Measurements from ENCODE around the gene ZNF513. TPM values are rescaled to one million over a fixed set of nuclear protein-coding genes. Genes with fewer than 3 reads are reported as not detected.

ZNF513 gene
- polyA plus RNA-seq (2013): 15.8 and 16.6 TPM in 2 replicates

GRCh38 chr2:27380626-27381545, at the start of gene ZNF513:
Gene ZNF513 (minus strand): TSS chr2:27380734. CDS start chr2:27380526, 208 bp downstream.
- peak within 1 kb of the TSS; percentile 100 for H4K8ac ChIP-seq (ENCODE audit: low read depth, low read length)
- peaks cover 7% of the 10 kb centered on the region for H3K79me2 ChIP-seq (ENCODE audit: control insufficient read depth, insufficient read depth, low read length, poor library complexity)
- H4K12ac ChIP-seq (ENCODE audit: low read depth, low read length): peak within 1 kb of the TSS; percentile 97
- peaks cover 60 to 65% of the 10 kb centered on the region in 2 experiments for H3K36me3 ChIP-seq (ENCODE audit: control insufficient read depth in 1 of 2, insufficient read depth in 2 of 2, low read length in 2 of 2)
- peak within 1 kb of the TSS; percentile 83 for H3K4me2 ChIP-seq (ENCODE audit: low read length)
- peak within 1 kb of the TSS; percentile 96 for H3K27ac ChIP-seq (ENCODE audit: low read depth, low read length)
- peak within 1 kb of the TSS; percentile 19 for H2BK12ac ChIP-seq (ENCODE audit: low read length)
- DNase-seq: peak; percentile 91 to 93
- H2BK120ac ChIP-seq (ENCODE audit: insufficient read depth, low read length, poor library complexity): peak within 1 kb of the TSS; percentile 90
- H3K27me3 ChIP-seq (ENCODE audit: insufficient read depth, low read length): no peaks in the 10 kb centered on the region
- H3K9me3 ChIP-seq (ENCODE audit: insufficient read depth, low read depth, low read length): no peaks in the 10 kb centered on the region
- H3K4me3 ChIP-seq (ENCODE audit: low read depth, low read length): peak within 1 kb of the TSS; percentile 83
- H3K23ac ChIP-seq (ENCODE audit: low read length): no peak within 1 kb of the TSS
- peak within 1 kb of the TSS; percentile 92 for H4K91ac ChIP-seq (ENCODE audit: low read depth, low read length)
- H2BK5ac ChIP-seq (ENCODE audit: low read depth, low read length, poor library complexity): peak within 1 kb of the TSS; percentile 80
- H2AK5ac ChIP-seq (ENCODE audit: low read length): peak within 1 kb of the TSS; percentile 88
- peak within 1 kb of the TSS; percentile 93 for H3K18ac ChIP-seq (ENCODE audit: low read length)
- peaks cover 12% of the 10 kb centered on the region for H3K79me1 ChIP-seq (ENCODE audit: low read length)
- peak within 1 kb of the TSS; percentile 93 for H3K4ac ChIP-seq (ENCODE audit: low read depth, low read length)
- peak within 1 kb of the TSS; percentile 95 for H3K9ac ChIP-seq (ENCODE audit: low read length)
- H2AFZ ChIP-seq (ENCODE audit: insufficient read depth, low read length, poor library complexity): peak within 1 kb of the TSS; percentile 71
- peaks cover 8% of the 10 kb centered on the region in 2 experiments for H3K4me1 ChIP-seq (ENCODE audit: control insufficient read depth in 1 of 2, insufficient read depth in 2 of 2, low read length in 2 of 2)
- WGBS (ENCODE audit: extremely low coverage, insufficient coverage, insufficient read length): no CpG with 5 or more reads among the region's 67 CpGs
- peak within 1 kb of the TSS; percentile 94 for H3K14ac ChIP-seq (ENCODE audit: low read length)

DNA sequence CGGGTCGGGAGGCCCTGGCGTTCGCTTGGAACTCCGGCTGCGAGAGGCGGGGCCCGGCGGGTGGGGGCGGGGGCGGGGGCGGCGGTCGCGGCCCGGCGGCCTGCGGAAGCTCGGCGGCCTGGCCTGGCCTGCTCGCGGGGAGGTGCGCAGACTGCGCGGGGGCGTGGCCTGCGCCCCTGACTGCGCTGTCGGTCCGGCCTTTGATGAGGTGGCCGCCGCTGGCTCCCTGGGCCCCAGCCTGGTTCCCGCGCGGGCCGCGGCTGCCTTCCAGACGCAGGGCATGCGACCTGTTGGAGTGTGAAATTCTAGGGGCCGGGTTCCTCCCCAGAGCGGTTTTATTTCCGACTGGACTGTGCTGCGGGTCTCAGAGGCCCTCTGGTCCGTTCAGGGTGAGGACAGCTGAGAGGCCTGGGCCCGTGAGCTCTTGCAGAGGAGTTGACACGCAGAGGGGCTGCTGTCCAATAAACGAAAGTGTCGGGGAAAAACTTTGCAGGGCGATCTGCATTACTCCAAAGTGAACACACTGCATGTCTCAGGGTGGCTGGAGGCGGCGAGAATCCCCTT, 48.5 kb upstream of the ZNF513 start:
- Histone ChIP-seq H4K8ac (ENCODE audit: low read depth, low read length) (peak overlapping the region; percentile 77), H2BK12ac (ENCODE audit: low read length) (no peak overlapping the region), H3K4ac (ENCODE audit: low read depth, low read length) (peak overlapping the region; percentile 95), H3K79me1 (ENCODE audit: low read length) (peaks cover 7% of the 10 kb centered on the region), H2BK5ac (ENCODE audit: low read depth, low read length, poor library complexity) (peak overlapping the region; percentile 95), H2AK5ac (ENCODE audit: low read length) (no peak overlapping the region), H4K91ac (ENCODE audit: low read depth, low read length) (peak overlapping the region; percentile 98), H3K79me2 (ENCODE audit: control insufficient read depth, insufficient read depth, low read length, poor library complexity) (peaks cover 20% of the 10 kb centered on the region), H3K4me2 (ENCODE audit: low read length) (peak overlapping the region; percentile 83), H3K18ac (ENCODE audit: low read length) (peak overlapping the region; percentile 96), H2AFZ (ENCODE audit: insufficient read depth, low read length, poor library complexity) (peak overlapping the region; percentile 80), H3K36me3 (ENCODE audit: control insufficient read depth in 1 of 2, insufficient read depth in 2 of 2, low read length in 2 of 2) (peaks cover 9 to 12% of the 10 kb centered on the region in 2 experiments), H3K9ac (ENCODE audit: low read length) (peak overlapping the region; percentile 94), H3K27ac (ENCODE audit: low read depth, low read length) (peak overlapping the region; percentile 93), H3K9me3 (ENCODE audit: insufficient read depth, low read depth, low read length) (peaks cover 2% of the 10 kb centered on the region), H3K23ac (ENCODE audit: low read length) (no peak overlapping the region), H3K4me3 (ENCODE audit: low read depth, low read length) (peak overlapping the region; percentile 92), H3K27me3 (ENCODE audit: insufficient read depth, low read length) (no peaks in the 10 kb centered on the region), H3K14ac (ENCODE audit: low read length) (peak overlapping the region; percentile 81), H3K4me1 (ENCODE audit: control insufficient read depth in 1 of 2, insufficient read depth in 2 of 2, low read length in 2 of 2) (peaks cover 3% of the 10 kb centered on the region in 2 experiments), H2BK120ac (ENCODE audit: insufficient read depth, low read length, poor library complexity) (peak overlapping the region; percentile 98), H4K12ac (ENCODE audit: low read depth, low read length) (peak overlapping the region; percentile 73)
- no CpG with 5 or more reads among the region's 51 CpGs for WGBS (ENCODE audit: extremely low coverage, insufficient coverage, insufficient read length)
- DNase-seq: peak; percentile 81 to 89

GRCh38 chr2:27428213-27428977, 47.9 kb upstream of the ZNF513 start, which contains the start of gene NRBP1:
Gene NRBP1 (plus strand): TSS chr2:27428631. CDS start chr2:27433274, 4,643 bp downstream.
- Histone ChIP-seq H3K18ac (ENCODE audit: low read length) (peak within 1 kb of the TSS; percentile 96), H2BK5ac (ENCODE audit: low read depth, low read length, poor library complexity) (peak within 1 kb of the TSS; percentile 95), H3K14ac (ENCODE audit: low read length) (peak within 1 kb of the TSS; percentile 90), H4K8ac (ENCODE audit: low read depth, low read length) (peak within 1 kb of the TSS; percentile 96), H3K27ac (ENCODE audit: low read depth, low read length) (peak within 1 kb of the TSS; percentile 93), H2BK120ac (ENCODE audit: insufficient read depth, low read length, poor library complexity) (peak within 1 kb of the TSS; percentile 98), H2BK12ac (ENCODE audit: low read length) (peak within 1 kb of the TSS; percentile 30), H3K9me3 (ENCODE audit: insufficient read depth, low read depth, low read length) (no peaks in the 10 kb centered on the region), H3K23ac (ENCODE audit: low read length) (no peak within 1 kb of the TSS), H3K9ac (ENCODE audit: low read length) (peak within 1 kb of the TSS; percentile 94), H3K4me2 (ENCODE audit: low read length) (peak within 1 kb of the TSS; percentile 83), H2AK5ac (ENCODE audit: low read length) (peak within 1 kb of the TSS; percentile 76), H3K79me2 (ENCODE audit: control insufficient read depth, insufficient read depth, low read length, poor library complexity) (peaks cover 20% of the 10 kb centered on the region), H3K27me3 (ENCODE audit: insufficient read depth, low read length) (no peaks in the 10 kb centered on the region), H3K4ac (ENCODE audit: low read depth, low read length) (peak within 1 kb of the TSS; percentile 95), H4K12ac (ENCODE audit: low read depth, low read length) (peak within 1 kb of the TSS; percentile 97), H3K79me1 (ENCODE audit: low read length) (peaks cover 7% of the 10 kb centered on the region), H2AFZ (ENCODE audit: insufficient read depth, low read length, poor library complexity) (peak within 1 kb of the TSS; percentile 100), H4K91ac (ENCODE audit: low read depth, low read length) (peak within 1 kb of the TSS; percentile 98), H3K36me3 (ENCODE audit: control insufficient read depth in 1 of 2, insufficient read depth in 2 of 2, low read length in 2 of 2) (peaks cover 7% of the 10 kb centered on the region in 2 experiments), H3K4me3 (ENCODE audit: low read depth, low read length) (peak within 1 kb of the TSS; percentile 92), H3K4me1 (ENCODE audit: control insufficient read depth in 1 of 2, insufficient read depth in 2 of 2, low read length in 2 of 2) (peaks cover 3% of the 10 kb centered on the region in 2 experiments)
- DNase-seq: peak; percentile 91 to 96
- WGBS (ENCODE audit: extremely low coverage, insufficient coverage, insufficient read length): no CpG with 5 or more reads among the region's 75 CpGs

GRCh38 chr2:27427863-27428212, 47.3 kb upstream of the ZNF513 start:
- Histone ChIP-seq H3K4me3 (ENCODE audit: low read depth, low read length) (peak overlapping the region; percentile 74), H3K4me2 (ENCODE audit: low read length) (peak overlapping the region; percentile 76), H4K12ac (ENCODE audit: low read depth, low read length) (no peak overlapping the region), H2AK5ac (ENCODE audit: low read length) (no peak overlapping the region), H2AFZ (ENCODE audit: insufficient read depth, low read length, poor library complexity) (no peak overlapping the region), H2BK5ac (ENCODE audit: low read depth, low read length, poor library complexity) (peak overlapping the region; percentile 88), H3K79me2 (ENCODE audit: control insufficient read depth, insufficient read depth, low read length, poor library complexity) (peaks cover 20% of the 10 kb centered on the region), H3K23ac (ENCODE audit: low read length) (no peak overlapping the region), H3K4ac (ENCODE audit: low read depth, low read length) (no peak overlapping the region), H3K79me1 (ENCODE audit: low read length) (peaks cover 7% of the 10 kb centered on the region), H3K9me3 (ENCODE audit: insufficient read depth, low read depth, low read length) (no peaks in the 10 kb centered on the region), H2BK12ac (ENCODE audit: low read length) (no peak overlapping the region), H4K91ac (ENCODE audit: low read depth, low read length) (peak overlapping the region; percentile 81), H3K14ac (ENCODE audit: low read length) (peak overlapping the region; percentile 90), H2BK120ac (ENCODE audit: insufficient read depth, low read length, poor library complexity) (peak overlapping the region; percentile 72), H3K27me3 (ENCODE audit: insufficient read depth, low read length) (no peaks in the 10 kb centered on the region), H3K27ac (ENCODE audit: low read depth, low read length) (peak overlapping the region; percentile 93), H4K8ac (ENCODE audit: low read depth, low read length) (peak overlapping the region; percentile 96), H3K36me3 (ENCODE audit: control insufficient read depth in 1 of 2, insufficient read depth in 2 of 2, low read length in 2 of 2) (peaks cover 3% of the 10 kb centered on the region in 2 experiments), H3K18ac (ENCODE audit: low read length) (peak overlapping the region; percentile 95), H3K9ac (ENCODE audit: low read length) (no peak overlapping the region), H3K4me1 (ENCODE audit: control insufficient read depth in 1 of 2, insufficient read depth in 2 of 2, low read length in 2 of 2) (peaks cover 3% of the 10 kb centered on the region in 2 experiments)
- peak in 1 of 2 donors; percentile 39 for DNase-seq
- 100% methylated on average over 2 of the region's 7 CpGs for WGBS (ENCODE audit: extremely low coverage, insufficient coverage, insufficient read length)
